ENCODE results near the gene TENT4B.
"Not testable (repeated sequence)": the region's sequence is repeated elsewhere in the genome, so short reads cannot be mapped to it uniquely, and the experiment has no call there.

The TENT4B gene

DNA sequence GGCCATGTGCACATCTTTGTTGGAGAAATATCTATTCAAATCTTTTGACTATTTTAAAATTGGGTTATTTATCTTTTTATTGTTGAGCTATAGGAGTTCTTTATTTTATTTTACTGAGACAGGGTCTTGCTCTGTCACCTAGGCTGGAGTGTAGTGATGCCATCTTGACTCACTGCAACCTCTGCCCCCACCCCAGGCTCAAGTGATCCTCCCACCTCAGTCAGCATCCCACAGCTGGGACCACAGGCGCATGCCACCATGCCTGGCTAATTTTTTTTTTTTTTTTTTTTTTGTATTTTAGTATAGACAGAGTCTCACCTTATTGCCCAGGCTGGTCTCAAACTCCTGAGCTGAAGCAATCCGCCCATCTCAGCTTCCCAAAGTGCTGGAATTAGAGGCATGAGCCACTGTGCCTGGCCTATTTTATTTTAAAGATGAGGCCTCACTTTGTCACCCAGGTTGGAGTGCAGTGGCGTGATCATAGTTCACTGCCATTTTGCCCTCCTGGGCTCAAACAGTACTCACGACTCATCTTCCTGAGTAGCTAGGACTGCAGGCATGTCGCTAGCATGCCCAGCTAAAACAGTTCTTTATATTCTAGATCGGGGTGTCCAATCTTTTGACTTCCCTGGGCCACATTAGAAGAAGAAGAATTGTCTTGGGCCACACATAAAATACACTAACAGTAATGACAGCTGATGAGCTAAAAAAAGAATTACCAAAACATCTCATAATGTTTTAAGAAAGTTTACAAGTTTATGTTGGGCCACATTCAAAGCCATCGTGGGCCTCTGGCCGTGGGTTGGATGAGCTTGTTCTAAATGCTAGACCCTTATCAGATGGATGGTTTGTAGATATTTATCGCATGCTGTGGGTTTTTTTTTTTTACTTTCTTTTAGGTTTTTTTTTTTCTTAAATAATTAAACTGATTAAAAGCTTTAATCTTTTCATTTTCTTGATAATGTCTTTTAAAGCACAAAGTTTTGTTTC, 13.7 kb downstream of the TENT4B start:
- H3K4me3 ChIP-seq (ENCODE audit: low read length): no peak overlapping the region
- TF ChIP-seq, protein P1, sequence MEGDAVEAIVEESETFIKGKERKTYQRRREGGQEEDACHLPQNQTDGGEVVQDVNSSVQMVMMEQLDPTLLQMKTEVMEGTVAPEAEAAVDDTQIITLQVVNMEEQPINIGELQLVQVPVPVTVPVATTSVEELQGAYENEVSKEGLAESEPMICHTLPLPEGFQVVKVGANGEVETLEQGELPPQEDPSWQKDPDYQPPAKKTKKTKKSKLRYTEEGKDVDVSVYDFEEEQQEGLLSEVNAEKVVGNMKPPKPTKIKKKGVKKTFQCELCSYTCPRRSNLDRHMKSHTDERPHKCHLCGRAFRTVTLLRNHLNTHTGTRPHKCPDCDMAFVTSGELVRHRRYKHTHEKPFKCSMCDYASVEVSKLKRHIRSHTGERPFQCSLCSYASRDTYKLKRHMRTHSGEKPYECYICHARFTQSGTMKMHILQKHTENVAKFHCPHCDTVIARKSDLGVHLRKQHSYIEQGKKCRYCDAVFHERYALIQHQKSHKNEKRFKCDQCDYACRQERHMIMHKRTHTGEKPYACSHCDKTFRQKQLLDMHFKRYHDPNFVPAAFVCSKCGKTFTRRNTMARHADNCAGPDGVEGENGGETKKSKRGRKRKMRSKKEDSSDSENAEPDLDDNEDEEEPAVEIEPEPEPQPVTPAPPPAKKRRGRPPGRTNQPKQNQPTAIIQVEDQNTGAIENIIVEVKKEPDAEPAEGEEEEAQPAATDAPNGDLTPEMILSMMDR (conservative IDR thresholded peaks at IDR 0.05; ENCODE audit: low read depth, low read length): no peak
- DNase-seq (ENCODE audit: low read depth): no peak

DNA sequence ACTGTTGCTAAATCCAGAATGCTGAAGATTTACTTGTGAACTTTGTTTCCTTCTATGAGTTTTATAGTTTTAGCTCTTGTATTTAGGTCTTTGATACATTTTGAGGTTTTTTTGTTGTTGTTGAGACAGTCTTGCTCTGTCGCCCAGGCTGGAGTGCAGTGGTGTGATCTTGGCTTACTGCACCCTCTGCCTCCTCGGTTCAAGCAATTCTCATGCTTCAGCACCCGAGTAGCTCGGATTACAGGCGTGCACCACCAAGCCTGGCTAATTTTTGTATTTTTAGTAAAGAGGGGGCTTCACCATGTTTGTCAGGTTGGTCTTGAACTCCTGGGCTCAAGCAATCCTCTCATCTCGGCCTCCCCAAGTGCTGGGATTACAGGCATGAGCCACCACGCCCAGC, 14.4 kb downstream of the TENT4B start:
- TF ChIP-seq, protein P1 (conservative IDR thresholded peaks at IDR 0.05; ENCODE audit: low read depth, low read length): no peak
- no peak for DNase-seq (ENCODE audit: low read depth)
- no peak overlapping the region for H3K4me3 ChIP-seq (ENCODE audit: low read length)

DNA sequence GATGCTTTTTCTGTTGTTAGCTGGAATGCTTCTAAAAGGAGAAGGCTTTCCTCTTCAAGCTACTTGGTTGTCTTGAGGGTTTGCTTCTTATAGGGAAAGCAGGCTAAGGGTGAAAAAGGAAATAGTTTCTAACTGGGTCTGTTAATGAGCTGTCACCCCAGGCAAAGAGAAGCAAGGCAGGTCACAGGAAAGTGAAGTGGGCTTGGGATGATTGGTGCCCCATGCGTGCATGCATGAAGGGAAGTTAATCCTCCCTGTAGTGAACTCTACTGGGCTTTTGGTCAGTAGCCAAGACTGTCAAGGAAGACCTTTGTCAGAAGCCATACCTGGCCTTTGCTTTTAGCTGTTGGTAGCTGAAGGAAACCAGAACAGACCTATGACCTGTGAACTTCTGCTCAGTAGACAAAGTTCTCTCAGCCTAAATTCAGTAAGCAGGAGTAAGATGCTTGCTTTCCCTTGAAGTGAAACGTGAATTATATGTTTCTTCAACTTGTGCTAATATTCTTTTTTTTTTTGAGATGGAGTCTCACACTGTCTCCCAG, 16.5 kb downstream of the TENT4B start:
- no peak for DNase-seq (ENCODE audit: low read depth)
- no peak overlapping the region for H3K4me3 ChIP-seq (ENCODE audit: low read length)
- TF ChIP-seq, protein P1 (conservative IDR thresholded peaks at IDR 0.05; ENCODE audit: low read depth, low read length): no peak

DNA sequence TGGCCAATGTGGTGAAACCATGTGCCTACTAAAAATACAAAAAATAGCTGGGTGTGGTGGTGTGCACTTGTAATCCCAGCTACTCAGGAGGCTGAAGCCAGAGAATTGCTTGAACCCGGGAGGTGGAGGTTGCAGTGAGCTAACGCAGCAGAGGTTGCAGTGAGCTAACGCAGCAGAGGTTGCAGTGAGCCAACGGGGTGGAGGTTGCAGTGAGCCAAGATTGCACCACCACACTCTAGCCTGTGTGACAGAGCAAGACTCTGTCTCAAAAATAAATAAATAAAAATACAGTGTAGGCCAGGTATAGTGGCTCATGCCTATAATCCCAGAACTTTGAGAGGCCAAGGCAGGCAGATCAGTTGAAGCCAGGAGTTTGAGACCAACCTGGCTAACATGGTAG, 18.7 kb downstream of the TENT4B start:
- not testable (repeated sequence) for H3K4me3 ChIP-seq (ENCODE audit: low read length); DNase-seq (ENCODE audit: low read depth)

DNA sequence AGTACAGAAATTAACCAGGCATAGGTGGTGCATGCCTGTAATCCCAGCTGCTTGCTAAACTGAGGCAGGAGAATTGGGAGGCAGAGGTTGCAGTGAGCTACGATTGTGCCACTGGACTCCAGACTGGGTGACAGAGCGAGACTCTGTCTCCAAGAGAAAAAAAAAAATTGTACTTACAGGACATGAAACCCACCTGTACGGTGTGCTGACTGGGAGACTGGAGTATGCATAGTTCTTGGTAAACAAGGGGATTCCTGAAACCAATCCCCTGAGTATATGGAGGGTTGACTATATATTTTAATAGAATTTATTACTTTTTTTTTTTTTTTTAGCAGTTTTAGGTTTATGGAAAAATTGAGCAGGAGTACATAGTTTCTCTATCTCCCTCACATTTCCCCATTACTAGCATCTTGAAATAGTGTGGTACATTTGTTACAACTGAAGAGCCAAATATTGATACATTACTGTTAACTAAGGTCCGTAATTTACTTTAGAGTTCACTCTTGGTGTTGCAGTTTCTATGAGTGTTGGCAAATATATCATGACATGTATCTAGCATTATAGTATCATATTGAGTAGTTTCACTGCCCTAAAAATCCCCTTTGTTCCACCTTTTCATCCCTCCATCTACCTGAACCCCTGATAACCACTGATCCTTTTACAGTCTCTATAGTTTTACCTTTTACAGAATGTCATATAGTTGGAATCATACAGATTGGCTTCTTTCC, 19.3 kb downstream of the TENT4B start:
- TF ChIP-seq, protein P1 (conservative IDR thresholded peaks at IDR 0.05; ENCODE audit: low read depth, low read length): no peak
- no peak for DNase-seq (ENCODE audit: low read depth)
- no peak overlapping the region for H3K4me3 ChIP-seq (ENCODE audit: low read length)

DNA sequence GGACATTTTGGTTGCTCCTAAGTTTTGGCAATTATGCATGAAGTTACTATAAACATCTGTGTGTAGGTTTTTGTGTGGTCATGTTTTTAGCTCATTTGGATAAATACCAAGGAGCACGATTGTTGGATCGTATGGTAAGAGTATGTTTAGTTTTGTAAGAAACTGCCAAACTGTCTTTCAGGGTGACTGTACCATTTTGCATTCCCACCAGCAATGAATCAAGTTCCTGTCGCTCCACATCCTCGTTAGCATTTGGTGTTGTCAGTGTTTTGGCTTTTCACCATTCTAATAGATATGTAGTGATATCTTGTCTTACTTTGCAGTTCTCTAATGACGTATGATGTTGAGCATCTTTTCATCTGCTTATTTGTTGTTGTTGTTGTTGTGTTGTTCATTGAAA, 20.2 kb downstream of the TENT4B start:
- DNase-seq (ENCODE audit: low read depth): no peak
- no peak overlapping the region for H3K4me3 ChIP-seq (ENCODE audit: low read length)
- TF ChIP-seq, protein P1 (conservative IDR thresholded peaks at IDR 0.05; ENCODE audit: low read depth, low read length): no peak

DNA sequence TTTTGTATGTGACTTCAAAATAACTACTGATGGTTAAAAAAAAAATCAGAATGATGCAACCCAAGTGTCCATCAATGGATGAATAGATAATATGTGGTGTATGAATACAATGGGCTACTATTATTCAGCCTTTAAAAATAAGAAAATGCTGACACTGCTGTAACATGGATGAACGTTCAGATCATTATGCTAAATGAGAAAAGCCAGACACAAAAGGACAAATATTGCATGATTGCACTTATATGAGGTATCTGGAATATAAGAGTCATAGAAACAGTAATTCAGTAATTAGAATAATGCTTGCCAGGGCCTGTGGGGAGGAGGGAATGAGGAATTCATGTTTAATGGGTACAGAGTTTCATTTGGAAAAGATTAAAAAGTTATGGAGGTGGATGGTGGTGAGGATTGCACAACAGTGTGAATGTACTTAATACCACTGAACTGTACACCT, 25.4 kb downstream of the TENT4B start:
- no peak for DNase-seq (ENCODE audit: low read depth)
- no peak overlapping the region for H3K4me3 ChIP-seq (ENCODE audit: low read length)
- TF ChIP-seq, protein P1 (conservative IDR thresholded peaks at IDR 0.05; ENCODE audit: low read depth, low read length): no peak

All from retinal pigment epithelial cell (primary cell).